Osteocyte (in vitro differentiated cells): ENCODE data around the gene ROR2. TPM values are rescaled to one million over a fixed set of nuclear protein-coding genes. Genes with fewer than 3 reads are reported as not detected.

ENCODE experiments used
- DNase-seq: peaks from one replicate; pipeline ENCODE4 v3.0.0; 2021; ENCODE audit warnings: mixed read lengths; ENCODE audit not compliant: unreplicated experiment; ENCODE audit errors: extremely low spot score
- H3K27ac Mint-ChIP-seq: one replicate; pipeline ENCODE4 v1.8.0; 2021; ENCODE audit warnings: mild to moderate bottlenecking, mixed read lengths; ENCODE audit not compliant: unreplicated experiment
- H3K27me3 Mint-ChIP-seq: one replicate; pipeline ENCODE4 v1.8.0; 2021; ENCODE audit warnings: mixed read lengths; ENCODE audit not compliant: unreplicated experiment
- H3K36me3 Mint-ChIP-seq: one replicate; pipeline ENCODE4 v1.8.0; 2021; ENCODE audit warnings: mixed read lengths; ENCODE audit not compliant: unreplicated experiment
- H3K4me1 Mint-ChIP-seq: one replicate; pipeline ENCODE4 v1.8.0; 2021; ENCODE audit warnings: mixed read lengths; ENCODE audit not compliant: unreplicated experiment
- H3K4me3 Mint-ChIP-seq: one replicate; pipeline ENCODE4 v1.8.0; 2021; ENCODE audit warnings: mild to moderate bottlenecking, moderate library complexity, mixed read lengths; ENCODE audit not compliant: unreplicated experiment
- H3K9me3 Mint-ChIP-seq: one replicate; pipeline ENCODE4 v1.8.0; 2021; ENCODE audit warnings: mixed read lengths; ENCODE audit not compliant: unreplicated experiment
- CTCF ChIP-seq: fragments of 200-600 bp; sonication (generic); IDR thresholded peaks from 2 replicates; pipeline ENCODE4 v1.5.0; 2021; ENCODE audit warnings: antibody characterized with exemption, mild to moderate bottlenecking, moderate library complexity
- total RNA-seq: library from RNA; stranded (reverse); gene quantifications from 2 replicates; pipeline ENCODE4 v1.2.1, GENCODE V29; 2021

ROR2 gene
- total RNA-seq, 1 donor from 2014 or later: 48.2 TPM

DNA sequence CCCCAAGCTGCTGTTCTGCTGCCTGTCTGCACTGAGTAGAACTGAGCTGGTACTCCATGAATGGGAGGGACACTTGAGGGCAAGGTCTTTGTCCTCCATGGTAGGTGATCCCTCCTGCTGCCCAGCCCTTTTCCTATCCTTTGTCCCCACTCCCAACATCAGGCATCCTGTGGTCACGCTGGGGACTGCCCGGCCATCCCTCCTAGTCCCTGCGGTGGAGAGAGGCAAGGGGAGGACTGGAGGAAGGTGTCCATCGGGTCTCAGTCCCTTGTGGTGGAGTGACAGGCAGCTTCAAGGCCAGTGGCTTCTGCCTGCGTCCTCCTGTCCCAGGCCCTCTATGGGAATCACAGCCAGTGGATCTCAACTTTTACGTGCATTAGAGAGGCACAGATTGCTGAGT is 25.9 kb downstream of the ROR2 start:
- H3K36me3 Mint-ChIP-seq: peaks cover 11% of the 10 kb centered on the region
- no peak overlapping the region for H3K27ac Mint-ChIP-seq
- TF ChIP-seq CTCF: no peak
- H3K9me3 Mint-ChIP-seq: no peaks in the 10 kb centered on the region
- H3K4me3 Mint-ChIP-seq: no peak overlapping the region
- H3K4me1 Mint-ChIP-seq: peaks cover 10% of the 10 kb centered on the region
- DNase-seq: no peak
- H3K27me3 Mint-ChIP-seq: no peaks in the 10 kb centered on the region

- H3K4me1 Mint-ChIP-seq: peaks cover 10% of the 10 kb centered on the region
- TF ChIP-seq CTCF: no peak
- H3K4me3 Mint-ChIP-seq: no peak overlapping the region
- no peaks in the 10 kb centered on the region for H3K9me3 Mint-ChIP-seq
- peaks cover 9% of the 10 kb centered on the region for H3K36me3 Mint-ChIP-seq
- no peaks in the 10 kb centered on the region for H3K27me3 Mint-ChIP-seq
- H3K27ac Mint-ChIP-seq: no peak overlapping the region
- no peak for DNase-seq
Observed at GRCh38 chr9:91923145-91923544, 26.9 kb downstream of the ROR2 start.

DNA sequence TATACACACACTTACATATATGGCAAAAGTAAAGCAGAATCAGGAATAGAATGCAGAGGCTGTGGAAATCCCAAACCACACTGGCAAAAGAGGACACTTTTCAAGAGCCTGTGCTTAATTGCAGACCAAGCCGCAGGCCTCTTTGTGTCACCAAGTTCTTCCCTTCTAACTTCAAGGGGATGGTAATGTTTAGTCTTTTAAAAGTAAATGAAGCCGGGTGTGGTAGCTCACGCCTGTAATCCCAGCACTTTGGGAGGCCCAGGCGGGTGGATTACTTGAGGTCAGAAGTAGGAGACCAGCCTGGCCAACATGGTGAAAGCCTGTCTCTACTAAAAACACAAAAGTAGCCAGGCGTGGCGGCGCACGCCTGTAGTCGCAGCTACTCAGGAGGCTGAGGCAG is 28.7 kb downstream of the ROR2 start:
- Mint-ChIP-seq H3K36me3 (peaks cover 11% of the 10 kb centered on the region), H3K27me3 (no peaks in the 10 kb centered on the region), H3K9me3 (no peaks in the 10 kb centered on the region), H3K4me1 (peaks cover 10% of the 10 kb centered on the region), H3K4me3 (no peak overlapping the region), H3K27ac (no peak overlapping the region)
- no peak for TF ChIP-seq CTCF
- DNase-seq: no peak

DNA sequence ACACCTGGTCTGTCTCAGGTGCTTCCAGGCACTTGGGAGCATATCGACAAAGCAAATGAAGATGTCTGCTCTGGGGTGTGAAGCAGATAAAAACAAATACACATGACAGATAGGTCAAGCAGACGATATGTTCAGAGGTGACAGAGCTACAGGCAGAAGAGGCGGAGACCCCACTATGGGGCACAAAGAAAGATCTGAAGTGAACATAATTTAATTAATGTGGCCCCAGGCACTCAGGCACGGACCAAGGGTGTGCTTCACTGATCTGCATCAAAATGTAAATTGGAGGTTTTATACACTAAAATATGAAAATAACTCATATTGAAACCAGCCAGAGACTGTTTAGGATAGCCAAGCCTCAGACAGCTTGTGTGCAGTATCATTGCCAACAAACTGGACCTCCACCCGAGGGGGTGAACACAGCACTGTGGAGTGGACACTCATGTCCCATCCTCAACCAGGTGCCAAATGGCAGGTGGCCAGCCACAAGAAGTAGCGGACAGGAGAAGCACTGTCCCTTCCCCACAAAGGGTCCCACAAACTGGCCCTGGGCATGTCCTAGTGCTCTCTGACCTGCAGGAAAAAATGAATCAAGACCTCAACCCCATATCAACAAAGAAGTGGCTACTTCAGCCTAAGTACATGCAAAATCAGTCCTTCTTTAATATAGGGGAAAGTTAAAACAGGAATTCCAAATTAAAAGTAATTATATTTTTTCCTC is 29.2 kb downstream of the ROR2 start:
- DNase-seq: no peak
- Mint-ChIP-seq H3K36me3 (peaks cover 11% of the 10 kb centered on the region), H3K4me3 (no peak overlapping the region), H3K4me1 (peaks cover 11% of the 10 kb centered on the region), H3K27me3 (no peaks in the 10 kb centered on the region), H3K9me3 (no peaks in the 10 kb centered on the region), H3K27ac (no peak overlapping the region)
- TF ChIP-seq CTCF: no peak

GRCh38 chr9:91919621-91920020 is 30.4 kb downstream of the ROR2 start:
- no peak for DNase-seq
- peaks cover 11% of the 10 kb centered on the region for H3K4me1 Mint-ChIP-seq
- H3K27ac Mint-ChIP-seq: no peak overlapping the region

More at GRCh38 chr9:91919621-91920020, 30.4 kb downstream of the ROR2 start:
- peaks cover 14% of the 10 kb centered on the region for H3K36me3 Mint-ChIP-seq
- no peaks in the 10 kb centered on the region for H3K9me3 Mint-ChIP-seq
- H3K4me3 Mint-ChIP-seq: no peak overlapping the region
- no peak for TF ChIP-seq CTCF
- H3K27me3 Mint-ChIP-seq: no peaks in the 10 kb centered on the region
